Endometrial microvascular endothelial cells (primary cell): Measurements from ENCODE around the gene FBLN2. TPM values are rescaled to one million over a fixed set of nuclear protein-coding genes. Genes with fewer than 3 reads are reported as not detected.
"Not testable (repeated sequence)": the region's sequence is repeated elsewhere in the genome, so short reads cannot be mapped to it uniquely, and the experiment has no call there.

Source experiments
- in situ Hi-C: cut with HindIII; loops from 2 replicates; pipeline ENCODE4 v1.10.0; 2017; ENCODE audit warnings: low sequenced_read_pairs, low pct_unique_long_range_greater_than_20kb; ENCODE audit errors: inconsistent ontology term
- total RNA-seq: library from RNA; depleted of rRNA; stranded (reverse); fragments of >200 nt; gene quantifications from one replicate; pipeline ENCODE4 v1.2.3, GENCODE V29; 2015; ENCODE audit errors: inconsistent ontology term

FBLN2 gene
- total RNA-seq, 1 donor from 2014 or later = 0.37 TPM

GRCh38 chr3:13561376-13561775, 12.5 kb downstream of the FBLN2 start:
- in situ Hi-C loops = no loop called here

- in situ Hi-C loops = no loop called here
Measured at GRCh38 chr3:13561967-13562366, 13.0 kb downstream of the FBLN2 start.

DNA sequence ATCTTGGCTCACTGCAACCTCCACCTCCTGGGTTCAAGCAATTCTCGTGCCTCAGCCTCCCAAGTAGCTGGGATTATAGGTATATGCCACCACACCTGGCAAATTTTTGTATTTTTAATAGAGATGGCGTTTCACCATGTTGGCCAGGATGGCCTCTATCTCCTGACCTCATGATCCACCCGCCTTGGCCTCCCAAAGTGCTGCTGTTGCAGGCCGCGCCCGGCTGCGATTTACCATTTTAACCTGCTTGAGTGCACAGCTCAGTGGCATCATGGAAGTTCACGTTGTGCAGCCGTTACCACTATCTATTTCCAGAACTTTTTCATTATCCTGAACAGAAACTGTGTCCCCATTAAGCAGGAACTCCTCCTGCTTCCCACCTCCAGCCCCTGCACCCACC, 13.5 kb downstream of the FBLN2 start:
- in situ Hi-C loops = not testable (repeated sequence)

DNA sequence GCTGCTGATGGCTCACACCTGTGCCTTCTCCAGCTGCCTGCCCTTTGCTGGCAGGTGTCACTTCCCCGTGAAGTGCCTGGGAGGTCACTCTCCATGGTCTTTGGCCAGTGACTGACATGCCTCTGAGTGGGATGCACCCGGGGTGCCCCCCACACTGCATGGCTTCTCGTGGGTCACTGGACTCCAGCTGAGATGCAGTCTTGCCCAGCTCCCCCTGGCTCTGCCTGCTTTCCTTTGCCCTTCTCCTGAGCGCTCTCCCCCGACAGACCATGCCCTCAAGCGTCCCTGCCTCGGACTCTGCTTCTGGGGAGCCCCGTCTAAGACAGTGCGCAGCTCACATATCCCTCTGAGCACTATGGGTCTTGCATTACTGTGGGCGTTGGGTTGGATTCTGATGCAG, 14.4 kb downstream of the FBLN2 start:
- in situ Hi-C loops = no loop called here

DNA sequence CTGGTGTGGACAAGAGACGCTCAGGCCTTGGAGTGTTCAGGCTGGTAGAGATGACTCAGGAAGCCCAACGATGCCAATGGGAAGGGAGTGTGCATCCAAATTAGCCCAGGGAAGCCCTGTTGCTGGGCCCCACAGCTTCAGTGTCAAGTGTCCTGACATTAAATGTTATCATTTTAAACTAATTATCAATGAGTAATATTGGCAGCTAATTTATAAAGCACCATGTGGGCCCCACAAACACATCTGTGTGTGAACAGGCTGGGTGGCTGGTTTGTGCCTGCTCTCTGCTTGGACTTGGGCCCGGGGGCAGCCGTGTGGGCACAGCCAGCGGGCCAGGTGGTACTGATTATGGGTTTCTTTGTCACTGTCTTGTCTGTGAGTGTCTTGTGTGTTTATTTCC, 15.0 kb downstream of the FBLN2 start:
- in situ Hi-C loops = no loop called here

GRCh38 chr3:13564751-13565560, 16.0 kb downstream of the FBLN2 start:
- in situ Hi-C loops = no loop called here

DNA sequence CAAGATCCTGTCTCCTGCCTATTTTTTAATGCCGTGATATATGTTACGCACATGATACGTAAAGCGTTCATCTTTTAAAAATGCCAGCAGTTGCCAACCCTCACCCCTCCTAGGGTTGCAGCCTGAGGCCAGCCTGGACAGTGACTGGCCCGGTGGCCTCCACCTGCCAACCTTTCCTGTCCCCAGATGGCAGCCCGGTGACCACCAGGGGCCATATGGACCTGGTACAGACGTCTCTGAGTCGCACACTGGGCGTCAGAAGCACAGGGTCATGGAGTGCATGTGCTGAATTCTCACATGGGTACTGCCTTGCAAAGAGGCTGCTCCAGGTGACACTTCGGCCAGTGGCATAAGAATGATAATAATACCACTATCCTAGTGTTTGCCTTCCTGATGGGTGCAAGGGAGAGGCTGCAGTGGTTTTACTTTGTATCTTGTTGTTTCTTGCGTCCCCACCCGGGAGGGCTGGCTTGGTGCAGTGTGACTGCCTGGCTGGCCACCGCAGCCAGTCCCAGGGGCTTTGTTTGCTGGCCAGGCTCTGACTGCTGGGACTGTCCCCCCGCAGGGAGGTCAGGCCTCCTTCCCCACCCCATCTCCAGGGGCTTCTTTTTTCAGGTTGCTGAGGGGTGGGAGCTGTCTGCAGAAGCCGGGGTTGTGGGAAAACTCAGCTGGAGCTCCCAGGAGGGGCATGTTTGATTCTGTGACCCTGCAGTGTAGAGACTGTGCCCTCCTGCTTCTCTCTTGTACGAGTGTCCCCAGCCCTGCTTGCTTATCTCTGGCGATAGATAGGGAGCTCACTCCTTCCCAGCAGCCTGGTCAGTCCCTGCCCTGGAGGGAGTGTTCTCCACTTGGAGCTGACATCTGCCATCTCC, 16.9 kb downstream of the FBLN2 start:
- in situ Hi-C loops = no loop called here

DNA sequence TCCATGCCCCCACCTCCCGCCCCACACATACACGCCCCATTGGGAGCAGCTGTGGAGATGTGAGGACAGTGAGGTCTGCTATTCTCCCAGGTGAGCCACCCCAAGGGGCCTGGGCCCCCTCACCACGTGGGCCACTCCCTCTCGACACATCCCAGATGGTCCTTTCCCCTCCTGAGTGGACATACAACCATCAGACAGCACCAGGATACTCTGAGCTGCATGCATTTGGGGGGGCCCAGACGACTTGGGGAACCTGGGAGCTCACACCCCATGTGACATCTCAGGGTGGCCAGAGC, 17.5 kb downstream of the FBLN2 start:
- in situ Hi-C loops = no loop called here

DNA sequence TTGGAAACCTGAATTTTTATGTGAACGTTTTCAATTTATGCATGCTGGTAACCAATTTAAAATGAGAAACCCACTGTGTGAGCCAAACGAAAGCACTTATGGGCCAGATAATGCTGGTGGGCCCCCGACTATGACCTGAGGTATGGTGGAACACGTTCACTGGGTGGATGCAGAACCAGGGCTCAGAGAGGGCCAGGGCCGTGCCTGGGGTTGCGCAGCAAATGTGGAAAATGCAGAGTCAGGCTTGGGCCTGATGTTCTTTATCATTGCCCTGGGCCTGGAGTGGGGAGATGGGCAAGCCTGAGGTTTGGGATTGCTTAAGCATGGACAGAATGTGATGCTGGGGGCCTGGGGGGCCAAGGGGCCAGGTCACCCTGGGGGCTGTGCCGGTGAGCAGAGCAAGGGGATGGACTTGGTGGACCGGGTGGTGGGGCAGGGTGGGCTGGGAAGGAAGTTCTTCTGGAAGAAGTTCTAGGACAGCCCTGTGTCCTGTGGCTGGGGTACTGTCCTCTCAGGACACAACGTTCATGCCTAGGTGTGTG, 17.9 kb downstream of the FBLN2 start:
- in situ Hi-C loops = no loop called here

DNA sequence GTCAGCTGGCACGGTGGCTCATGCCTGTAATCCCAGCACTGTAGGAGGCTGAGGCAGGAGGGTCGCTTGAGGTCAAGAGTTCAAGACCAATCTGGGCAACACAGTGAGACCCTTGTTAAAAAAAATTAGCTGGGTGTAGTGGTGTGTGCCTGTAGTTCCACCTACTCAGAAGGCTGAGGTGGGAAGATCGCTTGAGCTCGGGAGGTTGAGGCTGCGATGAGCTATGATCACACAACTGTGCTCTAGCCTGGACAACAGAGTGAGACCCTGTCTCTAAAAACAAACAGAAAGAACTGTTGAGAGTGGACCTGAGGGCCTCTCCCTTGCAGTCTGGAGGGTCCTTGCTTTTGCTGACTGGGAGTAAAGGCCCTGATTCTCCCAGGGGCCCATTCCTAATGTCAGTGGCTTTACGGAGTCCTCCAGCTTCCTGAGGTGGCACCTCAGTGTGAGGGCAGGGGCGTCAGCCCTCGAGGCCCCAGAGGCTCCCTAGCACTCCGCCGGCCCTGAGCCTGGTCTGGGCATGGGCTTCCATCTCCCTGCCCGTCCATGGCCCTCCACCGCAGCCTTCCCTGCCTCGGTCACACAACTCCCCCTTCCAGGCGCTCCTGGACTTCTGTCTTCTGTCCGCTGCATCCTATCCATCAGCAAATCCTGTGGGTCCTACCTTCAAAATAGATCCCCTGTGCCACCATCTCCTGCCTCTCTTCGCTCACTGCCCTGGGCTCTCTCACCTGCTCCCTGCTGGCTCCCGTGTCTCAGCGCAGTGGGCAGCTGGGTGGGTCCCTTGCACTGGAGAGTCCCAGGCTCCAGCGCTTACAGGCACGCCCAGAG, 19.0 kb downstream of the FBLN2 start:
- in situ Hi-C loops = no loop called here

GRCh38 chr3:13568515-13569028, 19.6 kb downstream of the FBLN2 start:
- in situ Hi-C loops = no loop called here

GRCh38 chr3:13569201-13569600, 20.3 kb downstream of the FBLN2 start:
- in situ Hi-C loops = no loop called here

GRCh38 chr3:13569641-13570390, 20.9 kb downstream of the FBLN2 start:
- in situ Hi-C loops = no loop called here

- in situ Hi-C loops = no loop called here
Measured at GRCh38 chr3:13570391-13571194, 21.7 kb downstream of the FBLN2 start.

GRCh38 chr3:13571264-13571663, 22.3 kb downstream of the FBLN2 start:
- in situ Hi-C loops = no loop called here

DNA sequence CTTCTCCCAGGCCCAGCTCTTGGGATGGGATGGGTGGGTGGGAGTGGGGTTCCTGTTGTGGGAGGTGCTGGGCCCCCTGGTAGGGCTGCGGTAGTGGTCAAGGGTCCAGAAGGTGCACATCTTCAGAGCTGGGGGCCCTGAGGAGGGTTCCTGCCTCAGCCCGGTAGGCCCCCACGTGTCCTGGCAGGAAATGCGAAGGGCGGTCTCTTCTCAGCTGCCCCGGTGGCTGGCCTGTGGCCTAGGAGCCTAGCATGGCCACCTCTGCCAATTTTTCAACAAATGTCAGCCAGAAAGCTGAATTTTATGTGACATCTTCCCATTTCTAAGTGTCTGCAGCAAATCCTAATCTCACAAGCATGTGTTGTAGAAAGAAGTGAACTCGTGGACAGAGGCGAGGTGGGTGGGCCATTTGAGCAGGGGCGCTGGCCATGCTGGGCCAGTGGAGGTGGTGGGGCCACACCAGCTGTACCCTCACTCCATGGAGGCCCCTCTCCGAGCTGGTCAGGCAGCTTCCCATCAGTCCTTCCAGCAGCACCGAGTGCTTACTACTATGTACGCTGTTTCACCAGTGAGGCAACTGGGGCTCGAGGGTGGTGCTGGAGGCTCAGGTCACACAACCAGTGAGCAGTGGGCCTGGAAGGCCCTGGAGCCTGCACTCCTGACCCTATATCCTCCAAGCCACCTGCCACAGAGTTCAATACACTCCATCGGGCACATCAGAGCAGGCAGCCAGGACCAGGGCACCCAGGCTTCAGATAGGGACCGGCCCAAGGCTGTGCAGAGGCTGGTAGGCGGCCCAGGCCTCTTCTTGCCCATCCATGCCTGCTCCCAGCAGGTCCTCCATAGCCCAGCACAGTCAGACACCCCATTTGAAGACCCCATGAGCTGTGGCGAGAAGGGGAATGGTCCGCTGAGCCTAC, 23.2 kb downstream of the FBLN2 start:
- in situ Hi-C loops = no loop called here
